ENCODE results near the gene WDR93. TPM values are rescaled to one million over a fixed set of nuclear protein-coding genes. Genes with fewer than 3 reads are reported as not detected.
A peak's percentile ranks its signal among the peaks of the same experiment; 100 is the strongest.

The WDR93 gene
- polyA plus RNA-seq, 2 donors: 0.02 TPM; not detected in 1

DNA sequence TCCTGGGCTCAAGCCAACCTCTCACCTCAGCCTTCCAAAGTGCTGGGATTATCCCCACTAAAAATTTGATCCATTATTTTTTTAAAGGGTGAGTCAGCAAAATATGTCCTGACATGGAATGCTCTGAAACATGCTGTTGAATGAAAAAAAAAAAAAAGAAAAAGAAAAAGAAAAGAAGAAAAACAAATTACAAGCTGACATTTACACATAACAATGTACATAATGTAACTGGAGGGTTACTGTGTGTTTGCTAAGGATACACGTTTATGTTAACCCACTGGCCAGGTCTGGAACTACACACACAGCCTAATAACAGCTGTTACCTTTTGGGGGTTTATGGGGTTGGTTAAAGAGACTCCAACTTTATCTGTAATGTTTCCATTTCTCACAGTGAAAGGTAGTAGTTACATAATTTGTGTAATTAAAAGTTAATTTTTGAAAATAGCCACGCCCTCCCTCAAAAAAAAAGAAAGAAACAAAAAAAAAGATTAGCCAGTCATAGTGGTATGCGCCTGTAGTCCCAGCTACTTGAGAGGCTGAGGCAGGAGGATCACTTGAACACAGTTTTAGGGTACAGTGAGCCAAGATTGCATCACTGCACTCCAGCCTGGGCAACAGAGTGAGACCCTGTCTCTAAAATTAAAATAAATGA lies 82.4 kb downstream of the WDR93 start:
- Histone ChIP-seq H3K27ac (ENCODE audit: low read depth in 2 of 2, low read length in 1 of 2) (no peak overlapping the region), H3K27me3 (ENCODE audit: control insufficient read depth in 1 of 2, insufficient read depth in 2 of 2, low read length in 2 of 2) (no peaks in the 10 kb centered on the region), H3K36me3 (ENCODE audit: control insufficient read depth in 2 of 2, insufficient read depth in 2 of 2, low read length in 1 of 2) (no peaks in the 10 kb centered on the region), H3K4me3 (ENCODE audit: low read depth in 1 of 2, low read length in 2 of 2) (no peak overlapping the region), H3K9me3 (ENCODE audit: control insufficient read depth in 2 of 2, insufficient read depth in 1 of 2, low read depth in 1 of 2, low read length in 1 of 2) (no peaks in the 10 kb centered on the region), H3K4me1 (ENCODE audit: control insufficient read depth in 2 of 2, insufficient read depth in 2 of 2, low read length in 1 of 2) (peaks cover 0 to 14% of the 10 kb centered on the region in 2 donors)
- 61% methylated on average over 3 of the region's 3 CpGs for WGBS, 2 donors

DNA sequence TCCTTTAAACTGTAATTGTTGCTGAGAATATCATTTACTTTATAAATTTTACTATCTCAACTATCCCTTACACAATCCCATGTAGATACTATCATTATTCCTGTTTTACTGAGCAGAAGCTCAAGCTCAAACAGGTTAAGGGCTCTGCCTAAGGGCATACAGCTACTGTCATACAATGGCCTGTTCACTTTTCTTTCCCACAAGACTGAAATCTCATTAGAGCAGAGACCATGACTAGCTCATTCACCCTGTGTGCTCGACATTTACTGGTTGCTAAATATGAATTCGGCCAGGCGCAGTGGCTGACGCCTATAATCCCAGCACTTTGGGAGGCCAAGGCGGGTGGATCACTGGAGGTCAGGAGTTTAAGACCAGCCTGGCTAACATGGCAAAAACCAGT lies 83.9 kb downstream of the WDR93 start:
- H3K4me1 ChIP-seq (ENCODE audit: control insufficient read depth in 2 of 2, insufficient read depth in 2 of 2, low read length in 1 of 2): peaks cover 0 to 16% of the 10 kb centered on the region in 2 donors
- H3K36me3 ChIP-seq (ENCODE audit: control insufficient read depth in 2 of 2, insufficient read depth in 2 of 2, low read length in 1 of 2): no peaks in the 10 kb centered on the region
- WGBS, 2 donors: 57 to 71% methylated on average over 5 of the region's 5 CpGs
- no peaks in the 10 kb centered on the region for H3K27me3 ChIP-seq (ENCODE audit: control insufficient read depth in 1 of 2, insufficient read depth in 2 of 2, low read length in 2 of 2)
- no peaks in the 10 kb centered on the region for H3K9me3 ChIP-seq (ENCODE audit: control insufficient read depth in 2 of 2, insufficient read depth in 1 of 2, low read depth in 1 of 2, low read length in 1 of 2)
- H3K27ac ChIP-seq (ENCODE audit: low read depth in 2 of 2, low read length in 1 of 2): peak overlapping the region in 1 of 2 donors; percentile 45
- no peak overlapping the region for H3K4me3 ChIP-seq (ENCODE audit: low read depth in 1 of 2, low read length in 2 of 2)

DNA sequence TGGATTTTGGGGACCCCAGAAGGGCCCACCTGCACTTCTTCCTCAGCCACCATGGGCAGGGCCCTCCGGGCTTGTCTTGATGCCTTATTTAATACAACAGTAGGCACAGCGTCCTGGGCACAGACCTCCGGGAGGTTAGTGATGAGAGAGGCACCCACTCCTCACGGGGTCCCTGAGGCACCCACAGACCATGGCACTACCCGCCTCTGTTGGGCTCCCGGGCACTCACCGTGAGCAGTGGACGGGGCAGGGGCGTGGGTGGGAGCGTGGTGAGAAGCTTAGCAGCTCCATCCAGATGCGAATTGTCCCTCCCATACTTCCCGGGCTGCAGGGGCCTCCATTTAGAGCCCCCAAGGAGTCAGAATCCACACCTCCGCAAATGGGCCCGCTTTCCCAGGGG lies 85.2 kb downstream of the WDR93 start:
- H3K9me3 ChIP-seq (ENCODE audit: control insufficient read depth in 2 of 2, insufficient read depth in 1 of 2, low read depth in 1 of 2, low read length in 1 of 2): no peaks in the 10 kb centered on the region
- 75 to 78% methylated on average over 14 of the region's 14 CpGs for WGBS, 2 donors
- peaks cover 0 to 21% of the 10 kb centered on the region in 2 donors for H3K4me1 ChIP-seq (ENCODE audit: control insufficient read depth in 2 of 2, insufficient read depth in 2 of 2, low read length in 1 of 2)
- no peaks in the 10 kb centered on the region for H3K27me3 ChIP-seq (ENCODE audit: control insufficient read depth in 1 of 2, insufficient read depth in 2 of 2, low read length in 2 of 2)
- no peak overlapping the region for H3K27ac ChIP-seq (ENCODE audit: low read depth in 2 of 2, low read length in 1 of 2)
- H3K4me3 ChIP-seq (ENCODE audit: low read depth in 1 of 2, low read length in 2 of 2): no peak overlapping the region
- H3K36me3 ChIP-seq (ENCODE audit: control insufficient read depth in 2 of 2, insufficient read depth in 2 of 2, low read length in 1 of 2): no peaks in the 10 kb centered on the region

DNA sequence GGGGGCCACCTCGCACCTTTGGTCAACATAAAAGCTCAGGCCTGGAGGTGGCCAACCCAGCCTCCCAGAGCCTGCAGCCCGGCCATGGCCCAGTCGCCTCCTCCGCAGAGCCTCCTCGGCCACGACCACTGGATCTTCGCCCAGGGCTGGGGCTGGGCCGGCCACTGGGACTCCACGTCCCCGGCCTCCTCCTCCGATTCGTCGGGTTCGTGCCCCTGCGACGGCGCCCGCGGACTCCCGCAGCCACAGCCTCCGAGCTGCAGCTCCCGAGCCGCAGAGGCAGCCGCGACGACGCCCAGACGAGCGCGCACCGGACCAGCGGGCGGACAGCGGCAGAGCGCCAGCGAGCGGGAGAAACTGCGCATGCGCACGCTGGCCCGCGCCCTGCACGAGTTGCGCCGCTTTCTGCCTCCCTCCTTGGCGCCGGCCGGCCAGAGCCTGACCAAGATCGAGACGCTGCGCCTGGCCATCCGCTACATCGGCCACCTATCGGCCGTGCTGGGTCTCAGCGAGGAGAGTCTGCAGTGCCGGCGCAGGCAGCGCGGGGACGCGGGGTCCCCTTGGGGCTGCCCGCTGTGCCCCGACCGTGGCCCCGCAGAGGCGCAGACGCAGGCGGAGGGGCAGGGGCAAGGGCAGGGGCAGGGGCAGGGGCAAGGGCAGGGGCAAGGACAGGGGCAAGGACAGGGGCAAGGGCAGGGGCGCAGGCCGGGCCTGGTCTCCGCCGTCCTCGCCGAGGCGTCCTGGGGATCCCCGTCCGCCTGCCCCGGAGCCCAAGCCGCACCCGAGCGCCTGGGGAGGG lies 85.9 kb downstream of the WDR93 start, which contains the start of gene MESP2:
Gene MESP2, plus strand, starts transcription at position 59 of the 799 bp plus-strand sequence. Its CDS starts 26 bp downstream, at position 85.
- H3K36me3 ChIP-seq (ENCODE audit: control insufficient read depth in 2 of 2, insufficient read depth in 2 of 2, low read length in 1 of 2): no peaks in the 10 kb centered on the region
- H3K4me1 ChIP-seq (ENCODE audit: control insufficient read depth in 2 of 2, insufficient read depth in 2 of 2, low read length in 1 of 2): peaks cover 0 to 23% of the 10 kb centered on the region in 2 donors
- peak within 1 kb of the TSS; percentile 7 to 47 for H3K4me3 ChIP-seq (ENCODE audit: low read depth in 1 of 2, low read length in 2 of 2)
- H3K9me3 ChIP-seq (ENCODE audit: control insufficient read depth in 2 of 2, insufficient read depth in 1 of 2, low read depth in 1 of 2, low read length in 1 of 2): no peaks in the 10 kb centered on the region
- H3K27me3 ChIP-seq (ENCODE audit: control insufficient read depth in 1 of 2, insufficient read depth in 2 of 2, low read length in 2 of 2): no peaks in the 10 kb centered on the region
- 9 to 12% methylated on average over 66 to 82 of the region's 82 CpGs for WGBS, 2 donors
- peak within 1 kb of the TSS in 1 of 2 donors; percentile 1 for H3K27ac ChIP-seq (ENCODE audit: low read depth in 2 of 2, low read length in 1 of 2)

DNA sequence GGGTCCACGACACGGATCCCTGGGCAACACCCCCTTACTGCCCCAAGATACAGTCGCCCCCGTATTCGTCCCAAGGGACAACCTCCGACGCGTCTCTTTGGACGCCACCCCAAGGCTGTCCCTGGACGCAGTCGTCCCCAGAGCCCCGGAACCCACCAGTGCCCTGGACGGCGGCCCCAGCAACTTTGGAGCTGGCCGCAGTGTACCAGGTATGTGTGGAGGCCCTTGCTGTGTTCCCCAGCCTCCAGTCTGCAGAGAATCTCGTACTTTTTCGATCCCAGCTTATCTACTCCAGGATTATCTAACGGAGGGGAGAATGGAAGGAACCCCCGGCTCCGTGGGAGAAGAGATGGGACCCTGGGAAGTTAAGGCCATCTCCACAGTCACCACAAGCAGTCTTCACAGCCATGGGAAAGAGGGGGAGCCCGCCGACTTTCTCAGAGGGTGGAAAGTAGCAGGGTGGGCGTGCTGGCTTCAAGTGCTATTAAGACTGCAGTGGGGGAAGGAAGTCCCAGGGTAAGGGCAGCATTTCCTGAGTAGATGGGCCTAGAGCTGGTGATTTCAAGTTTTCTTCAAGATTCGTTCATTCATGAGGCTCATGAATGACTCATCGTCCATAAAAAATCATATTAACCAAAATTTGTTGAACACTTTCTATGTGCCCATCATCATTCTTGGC lies 86.6 kb downstream of the WDR93 start:
- no peaks in the 10 kb centered on the region for H3K27me3 ChIP-seq (ENCODE audit: control insufficient read depth in 1 of 2, insufficient read depth in 2 of 2, low read length in 2 of 2)
- H3K27ac ChIP-seq (ENCODE audit: low read depth in 2 of 2, low read length in 1 of 2): no peak overlapping the region
- 67 to 74% methylated on average over 25 of the region's 25 CpGs for WGBS, 2 donors
- H3K4me1 ChIP-seq (ENCODE audit: control insufficient read depth in 2 of 2, insufficient read depth in 2 of 2, low read length in 1 of 2): peaks cover 0 to 25% of the 10 kb centered on the region in 2 donors
- no peaks in the 10 kb centered on the region for H3K9me3 ChIP-seq (ENCODE audit: control insufficient read depth in 2 of 2, insufficient read depth in 1 of 2, low read depth in 1 of 2, low read length in 1 of 2)
- H3K36me3 ChIP-seq (ENCODE audit: control insufficient read depth in 2 of 2, insufficient read depth in 2 of 2, low read length in 1 of 2): no peaks in the 10 kb centered on the region
- no peak overlapping the region for H3K4me3 ChIP-seq (ENCODE audit: low read depth in 1 of 2, low read length in 2 of 2)

DNA sequence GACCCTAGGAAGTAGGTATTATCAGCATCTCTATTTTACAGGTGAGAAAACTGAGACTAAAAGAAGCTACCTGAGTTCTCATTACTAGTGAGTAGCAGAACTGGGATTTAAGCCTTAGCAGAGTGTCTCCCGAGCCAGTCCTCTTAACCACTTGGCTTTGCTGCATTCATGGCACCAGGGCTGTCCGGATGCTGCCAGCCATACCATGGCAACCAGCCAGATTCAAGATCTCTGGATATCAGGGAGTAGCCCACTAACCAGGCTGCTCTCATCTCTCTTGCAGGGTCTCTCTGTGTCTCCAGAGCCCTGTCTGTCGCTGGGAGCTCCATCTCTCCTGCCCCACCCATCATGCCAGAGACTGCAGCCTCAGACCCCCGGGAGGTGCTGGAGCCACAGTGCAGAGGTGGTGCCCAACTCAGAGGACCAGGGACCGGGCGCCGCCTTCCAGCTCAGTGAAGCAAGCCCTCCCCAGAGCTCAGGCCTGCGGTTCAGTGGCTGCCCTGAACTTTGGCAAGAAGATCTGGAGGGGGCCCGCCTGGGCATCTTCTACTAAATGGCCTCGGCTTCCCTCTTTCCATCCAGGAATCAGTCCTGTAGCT lies 87.3 kb downstream of the WDR93 start:
- no peaks in the 10 kb centered on the region for H3K9me3 ChIP-seq (ENCODE audit: control insufficient read depth in 2 of 2, insufficient read depth in 1 of 2, low read depth in 1 of 2, low read length in 1 of 2)
- 78 to 82% methylated on average over 10 of the region's 10 CpGs for WGBS, 2 donors
- H3K36me3 ChIP-seq (ENCODE audit: control insufficient read depth in 2 of 2, insufficient read depth in 2 of 2, low read length in 1 of 2): no peaks in the 10 kb centered on the region
- H3K27ac ChIP-seq (ENCODE audit: low read depth in 2 of 2, low read length in 1 of 2): no peak overlapping the region
- H3K27me3 ChIP-seq (ENCODE audit: control insufficient read depth in 1 of 2, insufficient read depth in 2 of 2, low read length in 2 of 2): no peaks in the 10 kb centered on the region
- no peak overlapping the region for H3K4me3 ChIP-seq (ENCODE audit: low read depth in 1 of 2, low read length in 2 of 2)
- H3K4me1 ChIP-seq (ENCODE audit: control insufficient read depth in 2 of 2, insufficient read depth in 2 of 2, low read length in 1 of 2): peaks cover 0 to 25% of the 10 kb centered on the region in 2 donors

DNA sequence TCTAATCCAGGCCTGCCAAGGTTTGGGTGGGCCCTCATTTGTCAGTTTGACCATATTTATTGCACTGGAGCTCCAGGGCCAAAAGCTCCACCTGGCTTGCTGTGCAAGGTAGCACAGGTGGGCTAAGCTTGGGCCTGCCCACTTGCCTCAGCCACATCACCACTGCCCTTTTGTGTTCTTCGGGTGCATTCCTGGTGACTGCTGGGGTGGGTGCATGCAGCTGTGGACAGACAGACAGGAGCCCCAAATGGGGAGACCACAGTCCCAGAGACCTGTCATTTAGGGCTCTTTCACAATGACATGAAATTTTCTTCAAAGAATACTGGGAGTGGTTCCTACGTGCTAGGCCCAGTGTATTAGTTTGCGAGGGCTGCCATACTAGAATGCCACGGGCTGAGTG lies 88.2 kb downstream of the WDR93 start:
- WGBS, 2 donors: 53 to 71% methylated on average over 4 of the region's 4 CpGs
- peak overlapping the region; percentile 36 to 67 for H3K27ac ChIP-seq (ENCODE audit: low read depth in 2 of 2, low read length in 1 of 2)
- no peak overlapping the region for H3K4me3 ChIP-seq (ENCODE audit: low read depth in 1 of 2, low read length in 2 of 2)
- H3K4me1 ChIP-seq (ENCODE audit: control insufficient read depth in 2 of 2, insufficient read depth in 2 of 2, low read length in 1 of 2): peaks cover 0 to 25% of the 10 kb centered on the region in 2 donors
- no peaks in the 10 kb centered on the region for H3K27me3 ChIP-seq (ENCODE audit: control insufficient read depth in 1 of 2, insufficient read depth in 2 of 2, low read length in 2 of 2)
- H3K9me3 ChIP-seq (ENCODE audit: control insufficient read depth in 2 of 2, insufficient read depth in 1 of 2, low read depth in 1 of 2, low read length in 1 of 2): no peaks in the 10 kb centered on the region
- no peaks in the 10 kb centered on the region for H3K36me3 ChIP-seq (ENCODE audit: control insufficient read depth in 2 of 2, insufficient read depth in 2 of 2, low read length in 1 of 2)

DNA sequence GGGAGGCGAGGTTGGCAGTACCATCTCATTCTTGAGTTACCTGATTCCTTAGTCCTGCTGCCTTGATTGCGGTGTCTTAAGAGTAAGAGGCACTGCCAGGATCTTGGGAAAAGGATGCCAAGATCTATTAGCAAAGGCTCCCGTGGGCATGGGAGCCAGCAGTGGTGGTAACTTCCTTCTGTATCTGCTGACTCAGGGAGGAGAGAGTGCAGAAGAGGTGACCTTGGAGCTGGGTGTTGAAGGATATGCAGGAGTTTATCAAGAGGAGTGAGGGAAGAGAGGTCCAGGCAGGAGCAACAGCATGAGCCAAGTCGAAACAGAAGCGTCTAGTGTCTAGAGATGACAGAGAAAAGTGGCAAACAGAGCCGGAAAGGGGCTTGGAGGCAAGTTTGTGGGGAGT lies 90.0 kb downstream of the WDR93 start:
- H3K4me1 ChIP-seq (ENCODE audit: control insufficient read depth in 2 of 2, insufficient read depth in 2 of 2, low read length in 1 of 2): peaks cover 0 to 25% of the 10 kb centered on the region in 2 donors
- H3K4me3 ChIP-seq (ENCODE audit: low read depth in 1 of 2, low read length in 2 of 2): no peak overlapping the region

DNA sequence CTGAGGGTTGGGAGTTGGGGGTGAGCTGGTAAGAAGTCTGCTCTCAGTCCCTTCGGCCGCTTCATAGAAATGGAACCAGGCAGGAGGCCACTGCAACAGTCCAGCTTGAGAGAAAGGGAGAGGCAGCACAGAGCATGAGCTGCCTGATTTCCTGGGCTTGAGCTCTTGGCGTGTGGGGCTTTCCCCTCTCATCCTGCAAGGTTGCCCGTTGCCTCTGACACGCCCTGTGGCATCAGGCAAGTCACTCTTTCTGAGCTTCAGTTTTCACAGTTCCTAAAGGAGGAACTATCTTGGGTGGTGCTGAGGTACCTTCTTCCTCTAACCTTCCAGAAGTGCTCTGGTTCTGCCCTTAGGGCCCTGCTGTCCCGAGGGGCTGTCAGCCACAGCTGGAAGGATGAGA lies 90.4 kb downstream of the WDR93 start:
- WGBS, 2 donors: 55 to 67% methylated on average over 6 of the region's 6 CpGs
- Histone ChIP-seq H3K27ac (ENCODE audit: low read depth in 2 of 2, low read length in 1 of 2) (peak overlapping the region; percentile 87 to 92), H3K4me1 (ENCODE audit: control insufficient read depth in 2 of 2, insufficient read depth in 2 of 2, low read length in 1 of 2) (peaks cover 0 to 24% of the 10 kb centered on the region in 2 donors), H3K27me3 (ENCODE audit: control insufficient read depth in 1 of 2, insufficient read depth in 2 of 2, low read length in 2 of 2) (no peaks in the 10 kb centered on the region), H3K36me3 (ENCODE audit: control insufficient read depth in 2 of 2, insufficient read depth in 2 of 2, low read length in 1 of 2) (no peaks in the 10 kb centered on the region), H3K4me3 (ENCODE audit: low read depth in 1 of 2, low read length in 2 of 2) (no peak overlapping the region), H3K9me3 (ENCODE audit: control insufficient read depth in 2 of 2, insufficient read depth in 1 of 2, low read depth in 1 of 2, low read length in 1 of 2) (no peaks in the 10 kb centered on the region)

More for the DNA sequence above, 90.0 kb downstream of the WDR93 start:
- no peaks in the 10 kb centered on the region for H3K9me3 ChIP-seq (ENCODE audit: control insufficient read depth in 2 of 2, insufficient read depth in 1 of 2, low read depth in 1 of 2, low read length in 1 of 2)
- H3K27ac ChIP-seq (ENCODE audit: low read depth in 2 of 2, low read length in 1 of 2): peak overlapping the region in 1 of 2 donors; percentile 92
- no peaks in the 10 kb centered on the region for H3K27me3 ChIP-seq (ENCODE audit: control insufficient read depth in 1 of 2, insufficient read depth in 2 of 2, low read length in 2 of 2)
- no peaks in the 10 kb centered on the region for H3K36me3 ChIP-seq (ENCODE audit: control insufficient read depth in 2 of 2, insufficient read depth in 2 of 2, low read length in 1 of 2)
- 60 to 62% methylated on average over 6 of the region's 6 CpGs for WGBS, 2 donors
